GM12801 (cell line): Measurements from ENCODE around the gene FCRL5.

Source experiments
- CTCF ChIP-seq: IDR thresholded peaks from one replicate; pipeline ENCODE4 v1.5.1; 2011; ENCODE audit warnings: control low read depth; ENCODE audit not compliant: insufficient read length; ENCODE audit errors: extremely low read depth

Gene FCRL5

GRCh38 chr1:157580828-157581210 lies 28.5 kb upstream of the FCRL5 start:
- TF ChIP-seq CTCF, result no peak

- TF ChIP-seq CTCF, result no peak
Observed at GRCh38 chr1:157580179-157580827, 28.0 kb upstream of the FCRL5 start.

GRCh38 chr1:157577420-157577819 lies 25.1 kb upstream of the FCRL5 start:
- TF ChIP-seq CTCF, result no peak

GRCh38 chr1:157575744-157576143 lies 23.4 kb upstream of the FCRL5 start:
- no peak for TF ChIP-seq CTCF

- TF ChIP-seq CTCF, result no peak
Observed at GRCh38 chr1:157574836-157575235, 22.5 kb upstream of the FCRL5 start.

- TF ChIP-seq CTCF, result no peak
Observed at GRCh38 chr1:157566484-157567300, 14.4 kb upstream of the FCRL5 start.

GRCh38 chr1:157562515-157562914 lies 10.2 kb upstream of the FCRL5 start:
- no peak for TF ChIP-seq CTCF
